GM19467 (cell line): Measurements from ENCODE around the gene PDE9A.

Experiments
- ATAC-seq: cut with Tn5 transposase; IDR thresholded peaks from one replicate; pipeline ENCODE4 v1.9.1; 2021; ENCODE audit warnings: mild to moderate bottlenecking, moderate library complexity; ENCODE audit not compliant: unreplicated experiment

Gene PDE9A

GRCh38 chr21:42641311-42642218 lies 11.9 kb upstream of the PDE9A start:
- ATAC-seq: no peak

GRCh38 chr21:42642219-42642745 lies 11.1 kb upstream of the PDE9A start:
- ATAC-seq: no peak

- ATAC-seq: no peak
Observed at GRCh38 chr21:42644223-42645208, 8.9 kb upstream of the PDE9A start.

GRCh38 chr21:42645211-42646075 lies 8.0 kb upstream of the PDE9A start:
- ATAC-seq: no peak

GRCh38 chr21:42646076-42646825 lies 7.2 kb upstream of the PDE9A start:
- no peak for ATAC-seq

GRCh38 chr21:42646836-42647235 lies 6.6 kb upstream of the PDE9A start:
- no peak for ATAC-seq

GRCh38 chr21:42648606-42649005 lies 4.8 kb upstream of the PDE9A start:
- ATAC-seq: no peak

- ATAC-seq: no peak
Observed at GRCh38 chr21:42649122-42650032, 4.0 kb upstream of the PDE9A start.

GRCh38 chr21:42650033-42650370 lies 3.4 kb upstream of the PDE9A start:
- no peak for ATAC-seq

- no peak for ATAC-seq
Observed at GRCh38 chr21:42650441-42651421, 2.7 kb upstream of the PDE9A start.

- ATAC-seq: no peak
Observed at GRCh38 chr21:42651515-42652401, 1.7 kb upstream of the PDE9A start.

- no peak for ATAC-seq
Observed at GRCh38 chr21:42652527-42653230, 742 bp upstream of the PDE9A start.

- no peak for ATAC-seq
Observed at GRCh38 chr21:42654179-42654912, 925 bp downstream of the PDE9A start.

- no peak for ATAC-seq
Observed at GRCh38 chr21:42654913-42655795, 1.7 kb downstream of the PDE9A start.
